Endodermal cell (in vitro differentiated cells): ENCODE measurements around the gene SORL1. TPM values are rescaled to one million over a fixed set of nuclear protein-coding genes. Genes with fewer than 3 reads are reported as not detected.
A peak's percentile ranks its signal among the peaks of the same experiment; 100 is the strongest.

Source experiments
- DNase-seq: peaks from one replicate; pipeline ENCODE4 v3.0.0-alpha.2; 2017
- H3K27ac ChIP-seq: 2 replicates; pipeline ENCODE4 v1.5.1; 2013; ENCODE audit warnings: mild to moderate bottlenecking, low read depth, low read length, moderate library complexity
- H3K27me3 ChIP-seq: 2 replicates; pipeline ENCODE4 v1.6.1; 2013; ENCODE audit warnings: mild to moderate bottlenecking, low read length, moderate library complexity; ENCODE audit not compliant: insufficient read depth, control insufficient read depth, poor library complexity, severe bottlenecking
- H3K36me3 ChIP-seq: 2 replicates; pipeline ENCODE4 v1.7.0; 2013; ENCODE audit warnings: mild to moderate bottlenecking, low read length, moderate library complexity; ENCODE audit not compliant: control insufficient read depth, insufficient read depth
- H3K4me1 ChIP-seq: one replicate; pipeline ENCODE4 v1.7.0; 2013; ENCODE audit warnings: low read length; ENCODE audit not compliant: control insufficient read depth, insufficient read depth
- H3K4me3 ChIP-seq: 2 replicates; pipeline ENCODE4 v1.5.1; 2013; ENCODE audit warnings: mild to moderate bottlenecking, low read length, moderate library complexity
- H3K9ac ChIP-seq: 2 replicates; pipeline ENCODE4 v1.6.1; 2013; ENCODE audit warnings: mild to moderate bottlenecking, low read length, moderate library complexity; ENCODE audit not compliant: poor library complexity, severe bottlenecking; ENCODE audit errors: extremely low read depth
- H3K9me3 ChIP-seq: 2 replicates; pipeline ENCODE4 v1.6.1; 2013; ENCODE audit warnings: mild to moderate bottlenecking, low read length, moderate library complexity; ENCODE audit not compliant: control insufficient read depth
- H3K27ac Mint-ChIP-seq: 2 replicates; pipeline ENCODE4 v1.8.0; 2020; ENCODE audit warnings: mixed read lengths
- H3K27me3 Mint-ChIP-seq: 2 replicates; pipeline ENCODE4 v1.8.0; 2021; ENCODE audit warnings: mild to moderate bottlenecking, mixed read lengths; ENCODE audit not compliant: insufficient read depth
- H3K36me3 Mint-ChIP-seq: 2 replicates; pipeline ENCODE4 v1.8.0; 2020; ENCODE audit warnings: low read depth, mixed read lengths
- H3K4me1 Mint-ChIP-seq: 2 replicates; pipeline ENCODE4 v1.8.0; 2020; ENCODE audit warnings: mixed read lengths
- H3K4me3 Mint-ChIP-seq: 2 replicates; pipeline ENCODE4 v1.8.0; 2020; ENCODE audit warnings: mild to moderate bottlenecking, moderate library complexity, mixed read lengths
- H3K9me3 Mint-ChIP-seq: 2 replicates; pipeline ENCODE4 v1.8.0; 2020; ENCODE audit warnings: mild to moderate bottlenecking, mixed read lengths
- CTCF ChIP-seq: fragments of 200-600 bp; sonication (generic); conservative IDR thresholded peaks from 2 replicates; pipeline ENCODE4 v1.5.0; 2021; ENCODE audit warnings: antibody characterized with exemption, mild to moderate bottlenecking
- WGBS, 2 experiments: methylation state at CpG; one replicate each; pipeline versions ENCODE4 v1.1.5 to v1.1.7; 2013; ENCODE audit warnings: missing lambda C conversion rate in 2 of 2, mixed read lengths in 1 of 2; ENCODE audit not compliant: insufficient coverage in 1 of 2, insufficient read length in 1 of 2; 5-methylcytosine and 5-hydroxymethylcytosine counted together
- total RNA-seq, 2 donors: library from RNA; stranded (reverse); fragmentation: NEBNext Ultra II Directional in 1 of 2; extraction: Animal tissue kit (Norgen Biotek cat#: 25700) in 1 of 2; gene quantifications; 2 replicates in 1 of 2; 3 replicates in 1 of 2; pipeline ENCODE4 v1.2.1, GENCODE V29; 2021

SORL1 gene
- total RNA-seq, 2 donors from 2014 or later: 56.4 to 57.5 TPM

- Histone ChIP-seq H3K36me3 (peaks cover 37% of the 10 kb centered on the region), H3K4me1 (no peaks in the 10 kb centered on the region), H3K27me3 (no peaks in the 10 kb centered on the region), H3K4me3 (no peak overlapping the region), H3K27ac (no peak overlapping the region), H3K9me3 (peaks cover 13% of the 10 kb centered on the region), H3K9ac (no peak overlapping the region)
- no peak overlapping the region for H3K27ac Mint-ChIP-seq
- no peak for TF ChIP-seq CTCF
- peaks cover 23% of the 10 kb centered on the region for H3K4me1 Mint-ChIP-seq
- no peaks in the 10 kb centered on the region for H3K27me3 Mint-ChIP-seq
- peaks cover 11% of the 10 kb centered on the region for H3K9me3 Mint-ChIP-seq
- no peak for DNase-seq
- peaks cover 72% of the 10 kb centered on the region for H3K36me3 Mint-ChIP-seq
- no peak overlapping the region for H3K4me3 Mint-ChIP-seq
Measured at GRCh38 chr11:121574801-121575200, 122.7 kb downstream of the SORL1 start.

GRCh38 chr11:121575250-121575962 is 123.3 kb downstream of the SORL1 start:
- Histone ChIP-seq H3K4me3 (no peak overlapping the region), H3K9ac (no peak overlapping the region), H3K4me1 (no peaks in the 10 kb centered on the region), H3K27ac (peak overlapping the region; percentile 44), H3K9me3 (peaks cover 19% of the 10 kb centered on the region), H3K36me3 (peaks cover 43% of the 10 kb centered on the region), H3K27me3 (no peaks in the 10 kb centered on the region)
- H3K9me3 Mint-ChIP-seq: peaks cover 13% of the 10 kb centered on the region
- TF ChIP-seq CTCF: no peak
- H3K27me3 Mint-ChIP-seq: no peaks in the 10 kb centered on the region
- no peak overlapping the region for H3K27ac Mint-ChIP-seq
- no peak for DNase-seq
- peaks cover 23% of the 10 kb centered on the region for H3K4me1 Mint-ChIP-seq
- H3K36me3 Mint-ChIP-seq: peaks cover 73% of the 10 kb centered on the region
- WGBS, 2 experiments: 84 to 91% methylated on average over 5 to 10 of the region's 10 CpGs
- no peak overlapping the region for H3K4me3 Mint-ChIP-seq

- no peak for DNase-seq
- H3K9me3 Mint-ChIP-seq: peaks cover 18% of the 10 kb centered on the region
- no peak overlapping the region for H3K4me3 ChIP-seq
- H3K27me3 ChIP-seq: no peaks in the 10 kb centered on the region
- TF ChIP-seq CTCF: no peak
- H3K9ac ChIP-seq: no peak overlapping the region
- H3K36me3 Mint-ChIP-seq: peaks cover 72% of the 10 kb centered on the region
- peaks cover 48% of the 10 kb centered on the region for H3K36me3 ChIP-seq
- peaks cover 25% of the 10 kb centered on the region for H3K9me3 ChIP-seq
- H3K4me1 ChIP-seq: no peaks in the 10 kb centered on the region
- H3K27ac ChIP-seq: no peak overlapping the region
- H3K4me1 Mint-ChIP-seq: peaks cover 22% of the 10 kb centered on the region
- no peaks in the 10 kb centered on the region for H3K27me3 Mint-ChIP-seq
- 93 to 95% methylated on average over 3 to 5 of the region's 5 CpGs for WGBS, 2 experiments
- H3K4me3 Mint-ChIP-seq: no peak overlapping the region
- no peak overlapping the region for H3K27ac Mint-ChIP-seq
Measured at GRCh38 chr11:121575963-121576290, 123.8 kb downstream of the SORL1 start.
